Liver (tissue), 9 donors: ENCODE measurements around the gene KRTAP10-6. TPM values are rescaled to one million over a fixed set of nuclear protein-coding genes. Genes with fewer than 3 reads are reported as not detected.

Experiments used
- DNase-seq: peaks from one replicate; pipeline ENCODE4 v3.0.0-alpha.2; 2017; ENCODE audit warnings: low spot score
- H3K27ac ChIP-seq, 2 donors: one replicate each; pipeline ENCODE4 v1.7.0; 2013; ENCODE audit warnings: inconsistent platforms in 2 of 2, low read length in 2 of 2, control low read depth in 1 of 2, low read depth in 1 of 2, mild to moderate bottlenecking in 1 of 2
- H3K27me3 ChIP-seq, 4 donors: one replicate each; pipeline versions ENCODE4 v1.6.1 to v1.7.0; 2013; ENCODE audit warnings: low read length in 3 of 4, inconsistent platforms in 1 of 4, mild to moderate bottlenecking in 1 of 4, moderate library complexity in 1 of 4; ENCODE audit not compliant: control insufficient read depth in 4 of 4, insufficient read depth in 4 of 4
- H3K36me3 ChIP-seq, 4 donors: one replicate each; pipeline versions ENCODE4 v1.6.1 to v1.7.0; 2013; ENCODE audit warnings: low read length in 3 of 4, mild to moderate bottlenecking in 3 of 4, low read depth in 1 of 4, moderate library complexity in 1 of 4; ENCODE audit not compliant: control insufficient read depth in 4 of 4, insufficient read depth in 3 of 4
- H3K4me1 ChIP-seq, 4 donors: one replicate each; pipeline versions ENCODE4 v1.6.1 to v1.7.0; 2013; ENCODE audit warnings: low read length in 3 of 4, mild to moderate bottlenecking in 3 of 4, moderate library complexity in 1 of 4; ENCODE audit not compliant: control insufficient read depth in 4 of 4, insufficient read depth in 4 of 4
- H3K4me3 ChIP-seq, 3 donors: one replicate each; pipeline versions ENCODE4 v1.6.1 to v1.7.0; 2013; ENCODE audit warnings: low read length in 3 of 3, control low read depth in 1 of 3, low read depth in 1 of 3, mild to moderate bottlenecking in 1 of 3
- H3K9ac ChIP-seq, 2 donors: one replicate each; pipeline ENCODE4 v1.7.0; 2013; ENCODE audit warnings: low read length in 2 of 2, mild to moderate bottlenecking in 2 of 2, moderate library complexity in 2 of 2, control low read depth in 1 of 2, low read depth in 1 of 2
- H3K9me3 ChIP-seq, 4 donors: one replicate each; pipeline versions ENCODE4 v1.6.1 to v1.7.0; 2013; ENCODE audit warnings: low read length in 3 of 4; ENCODE audit not compliant: control insufficient read depth in 4 of 4
- CTCF ChIP-seq: fragments of 150-350 bp; IDR thresholded peaks from 2 replicates; pipeline ENCODE4 v1.5.1; 2017; ENCODE audit warnings: improper control_type of control experiment, low read depth, low read length; ENCODE audit not compliant: missing input control
- EGR1 ChIP-seq, 2 donors: IDR thresholded peaks; 2 replicates each; pipeline ENCODE4 v1.6.1; 2016 to 2018; ENCODE audit warnings: antibody characterized with exemption in 2 of 2, low read depth in 2 of 2
- FOXA1 ChIP-seq: IDR thresholded peaks from 2 replicates; pipeline ENCODE4 v1.6.1; 2016; ENCODE audit warnings: antibody characterized with exemption
- FOXA2 ChIP-seq: IDR thresholded peaks from 2 replicates; pipeline ENCODE4 v1.6.1; 2016; ENCODE audit warnings: antibody characterized with exemption
- GABPA ChIP-seq, 2 donors: IDR thresholded peaks in 1 of 2; conservative IDR thresholded peaks in 1 of 2; 2 replicates each; pipeline ENCODE4 v1.6.1; 2016; ENCODE audit warnings: antibody characterized with exemption in 2 of 2, mild to moderate bottlenecking in 1 of 2, moderate library complexity in 1 of 2
- HNF4A ChIP-seq, 2 donors: conservative IDR thresholded peaks; 2 replicates each; pipeline ENCODE4 v1.6.1; 2016; ENCODE audit warnings: antibody characterized with exemption in 2 of 2, mild to moderate bottlenecking in 2 of 2
- HNF4G ChIP-seq: IDR thresholded peaks from 2 replicates; pipeline ENCODE4 v1.6.1; 2016; ENCODE audit warnings: antibody characterized with exemption
- JUND ChIP-seq, 2 donors: IDR thresholded peaks; 2 replicates each; pipeline ENCODE4 v1.6.1; 2016; ENCODE audit warnings: antibody characterized with exemption in 2 of 2
- NR2F2 ChIP-seq: IDR thresholded peaks from 2 replicates; pipeline ENCODE4 v1.6.1; 2016; ENCODE audit warnings: antibody characterized with exemption
- RAD21 ChIP-seq, 2 donors: IDR thresholded peaks; 2 replicates each; pipeline ENCODE4 v1.6.1; 2016; ENCODE audit warnings: antibody characterized with exemption in 2 of 2, mild to moderate bottlenecking in 2 of 2
- REST ChIP-seq: IDR thresholded peaks from 2 replicates; pipeline ENCODE4 v1.6.1; 2016; ENCODE audit warnings: antibody characterized with exemption, mild to moderate bottlenecking
- RXRA ChIP-seq, 2 donors: IDR thresholded peaks; 2 replicates each; pipeline ENCODE4 v1.6.1; 2017 to 2018; ENCODE audit warnings: antibody characterized with exemption in 2 of 2, mild to moderate bottlenecking in 1 of 2
- SP1 ChIP-seq: IDR thresholded peaks from 2 replicates; pipeline ENCODE4 v1.6.1; 2018; ENCODE audit warnings: antibody characterized with exemption, mild to moderate bottlenecking
- TAF1 ChIP-seq: conservative IDR thresholded peaks from 2 replicates; pipeline ENCODE4 v1.6.1; 2016; ENCODE audit warnings: antibody characterized with exemption, mild to moderate bottlenecking
- YY1 ChIP-seq: IDR thresholded peaks from 2 replicates; pipeline ENCODE4 v1.6.1; 2016; ENCODE audit warnings: antibody characterized with exemption, mild to moderate bottlenecking
- ZBTB33 ChIP-seq: IDR thresholded peaks from 2 replicates; pipeline ENCODE4 v1.6.1; 2016; ENCODE audit warnings: antibody characterized with exemption
- WGBS: extraction: QIAGEN DNeasy Blood & Tissue Kit; methylation state at CpG from one replicate; pipeline ENCODE4 v1.1.7; 2013; 5-methylcytosine and 5-hydroxymethylcytosine counted together
- polyA plus RNA-seq, 2 donors: library from polyadenylated mRNA; stranded (reverse) in 1 of 2; unstranded in 1 of 2; fragments of 200-250 nt in 1 of 2; fragments of >200 nt in 1 of 2; fragmentation: Nextera tagmentation in 1 of 2; extraction: Ambion mirVana in 1 of 2; gene quantifications; one replicate each; pipeline versions ENCODE4 v1.2.1 to v1.2.3, GENCODE V29; 2013 to 2015
- total RNA-seq, 2 donors: library from RNA; depleted of rRNA; stranded (reverse); fragments of >200 nt; gene quantifications; one replicate each; pipeline ENCODE4 v1.2.3, GENCODE V29; 2014
- TF ChIP-seq, protein P1 (sequence below): IDR thresholded peaks from 2 replicates; pipeline ENCODE4 v1.6.1; 2016; ENCODE audit warnings: antibody characterized with exemption
- TF ChIP-seq, protein P2 (sequence below): IDR thresholded peaks from 2 replicates; pipeline ENCODE4 v1.6.1; 2016; ENCODE audit warnings: antibody characterized with exemption
- donor health status: healthy.
- donor health status: healthy.
- donor health status: healthy.
- donor health status: healthy.
- donor health status: healthy.

KRTAP10-6 gene
- total and polyA plus RNA-seq, 4 donors, result not detected

GRCh38 chr21:44636209-44637017 is 44.1 kb upstream of the KRTAP10-6 start:
- H3K27ac ChIP-seq, result no peak overlapping the region
- H3K9ac ChIP-seq, result no peak overlapping the region
- TF ChIP-seq ZBTB33 (no peak), YY1 (no peak), RXRA (IDR thresholded peaks at IDR 0.05) (no peak), HNF4G (no peak), CTCF (no peak), EGR1 (IDR thresholded peaks at IDR 0.05; ENCODE audit: low read depth in 2 of 2) (no peak), FOXA2 (no peak), TAF1 (no peak)
- peaks cover 0 to 3% (median 0%) of the 10 kb centered on the region in 4 donors for H3K27me3 ChIP-seq
- H3K36me3 ChIP-seq, result no peaks in the 10 kb centered on the region
- no peak for DNase-seq
- no peak overlapping the region for H3K4me3 ChIP-seq
- no peaks in the 10 kb centered on the region for H3K4me1 ChIP-seq
- H3K9me3 ChIP-seq, result peaks cover 0 to 9% (median 3%) of the 10 kb centered on the region in 4 donors
- WGBS, result 80% methylated on average over 15 of the region's 15 CpGs

DNA sequence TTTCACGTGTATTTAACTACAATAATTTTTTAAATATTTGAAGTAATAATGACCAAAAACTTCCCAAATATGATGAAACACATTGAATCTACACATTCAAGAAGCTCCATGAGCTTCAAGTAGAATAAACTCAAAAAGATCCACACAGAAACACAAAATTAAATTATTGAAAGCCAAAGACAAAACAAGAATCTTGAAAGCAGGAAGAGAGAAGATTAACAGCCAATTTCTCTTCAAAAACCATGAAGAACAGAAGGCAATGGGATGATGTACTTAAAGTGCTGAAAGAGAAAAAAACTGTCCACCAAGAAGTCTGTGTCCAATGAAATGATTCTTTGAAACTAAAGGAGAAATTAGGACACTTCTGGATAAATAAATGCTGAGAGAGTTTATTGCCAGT is 39.8 kb upstream of the KRTAP10-6 start:
- Histone ChIP-seq H3K9me3 (peaks cover 0 to 12% (median 5%) of the 10 kb centered on the region in 4 donors), H3K27me3 (peaks cover 0 to 3% (median 0%) of the 10 kb centered on the region in 4 donors), H3K4me3 (no peak overlapping the region), H3K9ac (no peak overlapping the region), H3K4me1 (no peaks in the 10 kb centered on the region), H3K27ac (no peak overlapping the region), H3K36me3 (no peaks in the 10 kb centered on the region)
- WGBS, result 87% methylated on average over 1 of the region's 1 CpG
- no peak for TF ChIP-seq REST
- no peak for TF ChIP-seq HNF4G
- no peak for TF ChIP-seq CTCF
- no peak for TF ChIP-seq FOXA1
- no peak for TF ChIP-seq GABPA (IDR thresholded peaks at IDR 0.05 in 1 of 2, conservative IDR thresholded peaks at IDR 0.05 in 1 of 2)
- TF ChIP-seq TAF1, result no peak
- TF ChIP-seq NR2F2, result no peak
- no peak for TF ChIP-seq YY1
- no peak for TF ChIP-seq HNF4A (conservative IDR thresholded peaks at IDR 0.05)
- no peak for TF ChIP-seq RAD21 (IDR thresholded peaks at IDR 0.05)
- TF ChIP-seq, protein P1, sequence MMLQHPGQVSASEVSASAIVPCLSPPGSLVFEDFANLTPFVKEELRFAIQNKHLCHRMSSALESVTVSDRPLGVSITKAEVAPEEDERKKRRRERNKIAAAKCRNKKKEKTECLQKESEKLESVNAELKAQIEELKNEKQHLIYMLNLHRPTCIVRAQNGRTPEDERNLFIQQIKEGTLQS, result no peak
- TF ChIP-seq SP1, result no peak
- no peak for TF ChIP-seq JUND (IDR thresholded peaks at IDR 0.05)
- TF ChIP-seq RXRA (IDR thresholded peaks at IDR 0.05), result no peak
- TF ChIP-seq FOXA2, result no peak
- TF ChIP-seq ZBTB33, result no peak
- TF ChIP-seq, protein P2, sequence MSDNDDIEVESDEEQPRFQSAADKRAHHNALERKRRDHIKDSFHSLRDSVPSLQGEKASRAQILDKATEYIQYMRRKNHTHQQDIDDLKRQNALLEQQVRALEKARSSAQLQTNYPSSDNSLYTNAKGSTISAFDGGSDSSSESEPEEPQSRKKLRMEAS, result no peak
- TF ChIP-seq EGR1 (IDR thresholded peaks at IDR 0.05; ENCODE audit: low read depth in 2 of 2), result no peak
- no peak for DNase-seq
